HG03108 (cell line): ENCODE data around the gene LDHAL6A.
"Not testable (repeated sequence)": the region's sequence is repeated elsewhere in the genome, so short reads cannot be mapped to it uniquely, and the experiment has no call there.

Source experiments
- ATAC-seq: cut with Tn5 transposase; IDR thresholded peaks from one replicate; pipeline ENCODE4 v1.9.1; 2021; ENCODE audit warnings: moderate library complexity; ENCODE audit not compliant: unreplicated experiment

LDHAL6A gene

DNA sequence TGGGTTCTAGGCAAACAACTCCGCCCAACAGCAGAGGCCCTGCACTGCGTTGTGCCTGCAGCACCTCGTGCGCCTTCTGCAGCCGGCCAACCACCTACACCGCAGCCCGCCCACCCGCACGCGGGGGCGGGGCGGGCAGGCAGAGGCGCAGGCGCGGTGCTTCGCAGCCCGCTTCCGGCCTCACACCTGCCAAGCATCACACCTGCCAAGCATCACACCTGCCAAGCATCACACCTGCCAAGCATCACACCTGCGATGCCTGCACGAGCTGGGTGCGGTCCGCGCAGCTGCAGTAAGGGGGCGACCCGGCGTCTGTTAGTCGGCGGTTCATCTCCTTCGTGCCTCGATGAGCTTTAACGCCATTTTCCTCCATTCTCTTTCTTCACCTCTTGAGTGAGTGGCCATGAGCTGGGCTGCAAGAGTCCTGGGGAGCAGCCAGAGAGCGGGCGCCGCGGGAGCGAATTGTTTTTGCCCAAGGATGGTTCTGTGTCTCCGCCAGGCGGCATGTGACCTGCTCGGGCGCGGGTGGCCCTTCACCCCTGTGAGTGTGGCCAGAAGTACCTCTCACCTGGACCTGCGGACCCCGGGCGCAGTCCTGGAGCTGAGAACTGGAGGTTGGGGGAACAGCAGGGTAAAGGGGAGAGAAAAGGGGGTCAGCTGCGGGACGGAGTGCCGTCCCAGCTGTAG is at the start of gene LDHAL6A:
Gene LDHAL6A, plus strand, starts transcription at position 171 of the 687 bp plus-strand sequence. CDS start 825 bp downstream, outside the sequence.
- ATAC-seq = no peak

- not testable (repeated sequence) for ATAC-seq
Measured at GRCh38 chr11:18407400-18407799, 48.3 kb upstream of the LDHAL6A start.

GRCh38 chr11:18408558-18409291 is 46.9 kb upstream of the LDHAL6A start:
- no peak for ATAC-seq

GRCh38 chr11:18416459-18416858 is 39.2 kb upstream of the LDHAL6A start:
- no peak for ATAC-seq

- no peak for ATAC-seq
Measured at GRCh38 chr11:18419040-18419439, 36.6 kb upstream of the LDHAL6A start.

DNA sequence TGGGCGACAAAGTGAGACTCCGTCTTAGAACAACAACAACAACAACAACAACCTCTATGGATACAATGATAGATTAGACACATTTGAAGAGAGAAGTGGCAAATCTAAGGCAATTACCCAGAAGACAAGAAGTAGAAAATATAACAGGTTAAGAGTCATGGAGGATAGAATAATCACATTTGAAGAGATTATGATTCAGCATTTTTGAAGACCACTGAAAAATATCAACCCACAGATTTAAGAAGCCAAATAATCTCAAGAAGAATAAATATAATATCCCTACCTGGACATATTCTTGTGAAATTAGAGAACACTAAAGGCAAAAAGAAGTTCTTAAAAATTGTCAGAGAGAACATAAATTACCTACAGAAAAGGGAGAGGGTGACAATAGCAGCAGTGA is 35.6 kb upstream of the LDHAL6A start:
- no peak for ATAC-seq

GRCh38 chr11:18427240-18427639 is 28.4 kb upstream of the LDHAL6A start:
- no peak for ATAC-seq

DNA sequence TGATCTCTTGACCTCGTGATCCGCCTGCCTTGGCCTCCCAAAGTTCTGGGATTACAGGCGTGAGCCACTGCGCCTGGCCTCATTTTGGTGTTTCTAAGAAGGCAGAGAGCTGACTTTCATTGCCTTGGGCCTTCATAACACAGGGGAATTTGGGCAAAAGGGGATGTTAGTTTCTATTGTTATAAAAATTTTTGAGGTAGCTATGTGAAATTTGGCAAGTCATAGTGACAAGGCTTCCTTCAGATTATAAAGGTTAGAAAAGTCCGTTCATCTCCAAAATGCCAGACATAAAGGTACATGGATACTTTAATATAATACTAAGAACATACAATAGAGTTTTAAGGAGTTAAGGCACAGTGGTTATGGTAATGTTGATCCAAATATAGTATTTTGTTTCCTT is 26.3 kb upstream of the LDHAL6A start:
- ATAC-seq = no peak

DNA sequence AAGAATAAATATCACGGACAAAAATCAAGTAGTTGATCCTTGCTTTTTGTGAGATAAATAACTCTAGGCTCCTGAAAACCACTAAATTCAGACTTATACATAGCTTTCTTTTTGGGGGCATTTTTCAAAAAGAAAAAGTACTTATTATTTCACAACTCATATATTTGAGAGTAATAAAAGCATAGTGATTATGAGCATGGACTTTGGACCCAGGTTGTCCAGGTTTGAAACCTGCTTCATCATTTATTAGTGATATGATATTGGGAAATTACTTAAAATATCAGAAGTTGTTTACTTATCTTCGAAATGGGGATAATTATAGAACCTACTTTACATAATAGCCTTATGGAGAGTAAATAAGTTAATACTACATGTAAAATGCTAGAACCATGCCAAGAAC is 17.0 kb upstream of the LDHAL6A start:
- no peak for ATAC-seq

DNA sequence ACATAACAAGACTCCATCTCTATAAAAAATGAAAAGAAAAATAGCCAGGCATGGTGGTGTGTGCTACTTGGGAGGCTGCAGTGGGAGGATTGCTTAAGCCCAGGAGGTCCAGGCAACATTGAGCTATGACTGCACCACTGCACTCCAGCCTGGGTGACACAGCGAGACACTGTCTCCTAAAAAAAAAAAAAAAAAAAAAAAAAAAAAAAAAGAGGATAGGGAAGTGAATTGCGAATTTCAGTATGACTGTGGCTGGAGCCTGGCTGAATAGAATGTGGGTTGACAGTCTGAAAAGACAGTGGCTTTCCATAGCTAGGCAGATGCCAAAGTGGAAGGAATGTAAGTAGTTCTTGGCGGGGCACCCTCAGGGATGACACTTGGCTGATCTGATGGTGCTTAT is 6.4 kb upstream of the LDHAL6A start:
- ATAC-seq = no peak

- no peak for ATAC-seq
Measured at GRCh38 chr11:18452927-18453326, 2.7 kb upstream of the LDHAL6A start.

GRCh38 chr11:18457450-18457849 is 1.8 kb downstream of the LDHAL6A start:
- no peak for ATAC-seq

GRCh38 chr11:18459634-18460033 is 4.0 kb downstream of the LDHAL6A start:
- ATAC-seq = no peak

GRCh38 chr11:18461909-18462308 is 6.3 kb downstream of the LDHAL6A start:
- no peak for ATAC-seq

DNA sequence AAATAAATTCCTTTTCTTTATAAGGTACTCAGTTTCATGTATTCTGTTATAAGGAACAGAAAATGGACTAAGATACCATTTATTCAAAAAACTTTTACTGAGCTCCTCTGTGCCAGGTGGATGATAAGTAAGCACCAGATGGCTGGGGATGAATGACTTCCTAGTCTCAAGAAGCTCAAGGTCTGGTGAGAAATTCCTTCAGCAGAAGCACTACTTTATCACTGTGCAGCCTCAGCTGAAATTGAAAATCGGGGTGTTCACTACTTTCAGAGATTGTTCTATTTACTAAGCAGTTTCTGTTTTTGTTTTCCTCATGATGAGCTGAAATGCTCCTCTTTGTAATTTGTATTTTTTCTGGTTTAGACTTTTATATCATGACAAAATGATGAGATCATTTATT is 7.8 kb downstream of the LDHAL6A start:
- no peak for ATAC-seq

DNA sequence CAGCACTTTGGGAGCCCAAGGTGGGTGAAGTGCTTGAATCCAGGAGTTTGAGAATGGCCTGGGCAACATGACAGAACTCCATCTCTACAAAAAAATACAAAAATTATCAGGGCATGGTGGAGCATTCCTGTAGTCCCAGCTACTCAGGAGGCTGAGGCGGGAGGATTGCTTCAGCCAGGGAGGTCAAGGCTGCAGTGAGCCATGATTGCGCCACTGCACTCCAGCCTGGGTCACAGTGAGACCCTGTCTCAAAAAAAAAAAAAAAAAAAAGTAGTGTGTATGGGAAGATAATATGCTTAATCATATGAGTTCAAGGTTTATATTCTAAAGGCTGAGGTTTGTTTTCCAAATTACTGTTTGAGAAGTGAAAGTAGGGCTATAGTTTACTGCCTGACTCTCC is 10.7 kb downstream of the LDHAL6A start:
- ATAC-seq = no peak

DNA sequence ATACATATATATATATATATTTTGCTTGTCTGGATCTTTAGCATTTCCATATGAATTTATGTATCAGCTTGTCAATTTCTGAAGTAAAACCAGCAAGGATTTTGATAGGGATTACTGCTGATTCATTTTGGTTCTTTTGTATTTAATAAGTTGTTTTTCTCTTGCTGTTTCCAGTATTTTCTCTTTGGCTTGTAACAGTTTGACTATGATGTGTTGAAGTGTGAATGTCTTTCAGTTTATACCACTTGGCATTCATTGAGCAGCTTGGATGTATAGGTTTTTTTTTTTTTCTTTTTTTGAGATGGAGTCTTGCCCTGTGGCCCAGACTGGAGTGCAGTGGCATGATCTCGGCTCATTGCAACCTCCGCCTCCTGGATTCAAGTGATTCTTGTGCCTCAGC is 12.4 kb downstream of the LDHAL6A start:
- no peak for ATAC-seq

GRCh38 chr11:18468961-18469360 is 13.3 kb downstream of the LDHAL6A start:
- peak; percentile 47 for ATAC-seq

GRCh38 chr11:18471995-18472394 is 16.3 kb downstream of the LDHAL6A start:
- no peak for ATAC-seq

- ATAC-seq = no peak
Measured at GRCh38 chr11:18472587-18472986, 16.9 kb downstream of the LDHAL6A start.

- no peak for ATAC-seq
Measured at GRCh38 chr11:18479063-18479462, 23.4 kb downstream of the LDHAL6A start.

DNA sequence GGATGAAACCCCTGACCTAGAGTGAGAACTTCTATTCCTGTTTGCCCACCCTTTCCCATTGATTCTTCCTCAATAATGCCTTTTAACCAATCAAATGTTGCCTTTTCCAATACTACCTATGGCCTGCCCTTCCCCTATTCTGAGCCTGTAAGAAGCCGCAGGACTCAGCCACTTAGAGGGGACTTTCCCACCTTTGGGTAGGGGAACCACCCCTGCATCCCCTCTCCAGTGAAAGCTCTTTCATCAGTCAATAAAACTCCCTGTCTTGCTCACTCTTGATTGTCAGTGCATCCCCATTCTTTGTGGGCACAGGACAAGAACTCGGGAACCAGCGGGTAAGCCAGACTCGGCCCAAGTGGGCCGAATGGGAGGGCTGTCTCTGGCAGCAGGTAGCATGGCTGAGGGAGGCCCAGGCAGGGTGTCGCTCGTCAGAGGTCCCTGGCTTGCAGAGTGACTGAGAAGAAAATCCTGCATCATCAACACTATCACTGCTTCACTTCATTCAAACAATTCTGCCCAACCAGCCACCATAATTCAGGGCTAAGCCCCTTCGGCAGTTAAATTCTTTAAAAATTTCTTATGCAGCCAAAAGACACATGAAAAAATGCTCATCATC is 30.4 kb downstream of the LDHAL6A start:
- ATAC-seq = no peak
